NB4 (cell line): ENCODE results near the gene OGFRL1.

ENCODE experiments used
- DNase-seq: peaks from one replicate; pipeline ENCODE4 v3.0.0; 2010; ENCODE audit warnings: low read depth
- H3K4me3 ChIP-seq: one replicate; pipeline ENCODE4 v1.5.1; 2011; ENCODE audit warnings: mild to moderate bottlenecking, low read depth, low read length, moderate library complexity
- MYC ChIP-seq: IDR thresholded peaks from 2 replicates; pipeline ENCODE4 v1.6.1; 2011; ENCODE audit warnings: low read depth, low read length
- POLR2A ChIP-seq: IDR thresholded peaks from 2 replicates; pipeline ENCODE4 v1.6.1; 2011; ENCODE audit warnings: mild to moderate bottlenecking; ENCODE audit not compliant: insufficient read length; ENCODE audit errors: extremely low read depth
- TF ChIP-seq, protein P1 (sequence below): IDR thresholded peaks from one replicate; pipeline ENCODE4 v1.5.1; 2012; ENCODE audit warnings: low read depth, low read length
- TF ChIP-seq, protein P2 (sequence below): IDR thresholded peaks from 2 replicates; pipeline ENCODE4 v1.6.1; 2011; ENCODE audit warnings: low read depth, low read length

OGFRL1 gene

DNA sequence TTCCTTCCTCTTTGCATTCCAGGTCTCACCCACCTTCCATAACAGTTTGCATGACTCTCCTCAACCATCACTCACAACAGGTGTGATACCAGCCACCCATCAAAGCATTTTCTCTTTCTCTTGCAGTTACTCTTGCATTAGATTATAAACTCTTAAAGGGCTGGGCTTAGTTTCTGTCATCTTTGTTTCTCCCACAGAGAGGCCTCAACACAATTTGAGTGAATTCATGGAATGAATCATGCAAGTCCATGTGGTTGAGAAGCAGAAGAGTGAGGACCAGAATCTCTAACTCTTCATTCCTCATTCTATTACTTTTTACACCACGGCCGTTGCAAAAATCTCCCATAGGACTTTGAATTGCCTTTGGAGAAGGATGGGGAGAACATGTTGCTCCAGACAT is 31.4 kb downstream of the OGFRL1 start:
- no peak for DNase-seq
- TF ChIP-seq POLR2A, result no peak
- TF ChIP-seq, protein P1, sequence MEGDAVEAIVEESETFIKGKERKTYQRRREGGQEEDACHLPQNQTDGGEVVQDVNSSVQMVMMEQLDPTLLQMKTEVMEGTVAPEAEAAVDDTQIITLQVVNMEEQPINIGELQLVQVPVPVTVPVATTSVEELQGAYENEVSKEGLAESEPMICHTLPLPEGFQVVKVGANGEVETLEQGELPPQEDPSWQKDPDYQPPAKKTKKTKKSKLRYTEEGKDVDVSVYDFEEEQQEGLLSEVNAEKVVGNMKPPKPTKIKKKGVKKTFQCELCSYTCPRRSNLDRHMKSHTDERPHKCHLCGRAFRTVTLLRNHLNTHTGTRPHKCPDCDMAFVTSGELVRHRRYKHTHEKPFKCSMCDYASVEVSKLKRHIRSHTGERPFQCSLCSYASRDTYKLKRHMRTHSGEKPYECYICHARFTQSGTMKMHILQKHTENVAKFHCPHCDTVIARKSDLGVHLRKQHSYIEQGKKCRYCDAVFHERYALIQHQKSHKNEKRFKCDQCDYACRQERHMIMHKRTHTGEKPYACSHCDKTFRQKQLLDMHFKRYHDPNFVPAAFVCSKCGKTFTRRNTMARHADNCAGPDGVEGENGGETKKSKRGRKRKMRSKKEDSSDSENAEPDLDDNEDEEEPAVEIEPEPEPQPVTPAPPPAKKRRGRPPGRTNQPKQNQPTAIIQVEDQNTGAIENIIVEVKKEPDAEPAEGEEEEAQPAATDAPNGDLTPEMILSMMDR, result no peak
- TF ChIP-seq, protein P2, sequence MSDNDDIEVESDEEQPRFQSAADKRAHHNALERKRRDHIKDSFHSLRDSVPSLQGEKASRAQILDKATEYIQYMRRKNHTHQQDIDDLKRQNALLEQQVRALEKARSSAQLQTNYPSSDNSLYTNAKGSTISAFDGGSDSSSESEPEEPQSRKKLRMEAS, result no peak
- no peak overlapping the region for H3K4me3 ChIP-seq

DNA sequence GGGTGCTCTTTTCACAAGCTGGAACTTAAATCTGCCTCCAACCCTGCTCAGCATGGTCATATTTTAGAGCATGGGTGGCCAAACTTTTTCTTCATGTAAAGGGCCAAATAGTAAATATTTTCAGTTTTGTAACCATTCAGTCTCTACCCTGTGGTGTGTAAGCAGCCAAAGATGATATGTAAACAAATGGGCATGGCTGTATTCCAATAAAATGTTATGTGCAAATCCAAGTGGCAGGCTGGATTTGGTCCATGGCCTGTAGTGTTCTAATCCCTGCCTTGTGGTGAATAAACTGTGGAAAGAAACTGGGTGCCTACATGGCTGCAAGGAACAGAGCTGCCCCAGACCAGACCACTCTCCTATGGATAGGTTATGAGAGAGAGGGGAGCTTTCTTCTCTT is 32.7 kb downstream of the OGFRL1 start:
- DNase-seq, result no peak
- no peak overlapping the region for H3K4me3 ChIP-seq
- TF ChIP-seq POLR2A (no peak), MYC (no peak)
- TF ChIP-seq, protein P2, result no peak
- TF ChIP-seq, protein P1, result no peak

DNA sequence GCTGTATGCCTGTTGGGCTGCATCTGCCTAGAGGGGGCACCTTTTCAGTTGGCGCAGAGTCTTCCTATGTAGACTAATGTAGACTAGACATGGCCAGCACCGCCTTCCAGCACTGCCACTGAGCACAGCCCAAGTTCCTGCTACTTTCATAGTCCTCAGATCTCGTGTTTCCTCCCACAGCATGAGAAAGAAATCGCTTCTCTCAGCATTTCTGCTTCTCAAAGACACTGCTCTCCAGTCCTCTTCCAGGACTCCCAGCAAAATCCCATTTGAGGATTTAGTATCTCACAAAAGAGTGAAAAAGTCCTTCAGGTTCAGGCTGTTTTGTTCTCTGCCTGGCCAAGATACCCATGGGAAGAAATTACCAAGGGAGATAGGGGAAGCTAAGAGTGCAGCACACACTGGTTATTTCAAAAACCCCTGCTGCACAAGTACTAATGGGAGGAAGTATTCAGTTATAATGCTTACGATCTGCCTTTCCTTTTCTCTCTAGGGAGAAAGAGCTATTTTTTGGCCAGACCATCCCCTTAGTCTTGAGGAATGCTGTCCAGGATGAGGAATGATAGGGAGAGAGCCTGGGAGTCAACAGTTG is 35.7 kb downstream of the OGFRL1 start:
- no peak for TF ChIP-seq MYC
- TF ChIP-seq, protein P1, result no peak
- no peak overlapping the region for H3K4me3 ChIP-seq
- no peak for DNase-seq

DNA sequence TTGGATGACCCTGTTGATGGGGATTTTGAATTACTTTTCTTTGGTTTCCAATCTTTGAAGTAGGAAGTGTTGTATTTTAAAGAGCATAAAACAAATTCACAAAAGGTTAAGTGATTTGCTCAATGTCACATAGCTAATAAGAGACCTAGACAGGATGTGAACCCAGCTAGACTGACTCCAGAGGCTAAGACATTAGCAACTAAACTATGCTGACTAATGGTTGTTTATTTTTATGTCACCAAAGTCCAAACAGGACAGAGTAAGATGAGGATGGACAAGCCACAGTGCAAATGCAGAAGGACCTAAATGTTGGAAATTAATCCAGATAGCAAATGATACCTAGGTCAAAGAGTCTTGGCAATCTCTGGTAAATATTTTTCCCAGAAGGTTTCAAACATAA is 38.0 kb downstream of the OGFRL1 start:
- TF ChIP-seq, protein P1, result no peak
- TF ChIP-seq, protein P2, result no peak
- TF ChIP-seq POLR2A, result no peak
- no peak for TF ChIP-seq MYC
- no peak overlapping the region for H3K4me3 ChIP-seq
- DNase-seq, result no peak

DNA sequence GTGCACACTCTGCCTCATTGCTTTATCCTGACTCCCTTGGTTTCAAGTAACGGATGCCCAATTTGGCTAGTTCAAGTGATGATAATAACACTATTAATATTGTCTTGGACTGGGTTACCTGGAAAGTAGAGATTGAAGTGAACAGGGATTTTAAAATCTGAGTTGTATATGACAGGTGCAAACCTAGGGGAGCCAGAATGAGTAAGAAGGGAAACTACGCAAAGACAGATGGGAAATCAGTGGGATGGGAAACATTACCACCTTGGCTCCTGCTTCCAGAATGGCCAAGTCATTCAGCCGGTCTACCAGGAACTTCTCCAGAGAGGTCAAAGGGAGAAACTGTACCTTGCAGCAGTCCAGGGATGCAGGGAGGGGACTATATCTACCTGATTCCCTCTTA is 41.9 kb downstream of the OGFRL1 start:
- no peak for DNase-seq
- H3K4me3 ChIP-seq, result no peak overlapping the region
- TF ChIP-seq, protein P1, result no peak
- TF ChIP-seq MYC, result no peak
- TF ChIP-seq POLR2A, result no peak
- TF ChIP-seq, protein P2, result no peak

DNA sequence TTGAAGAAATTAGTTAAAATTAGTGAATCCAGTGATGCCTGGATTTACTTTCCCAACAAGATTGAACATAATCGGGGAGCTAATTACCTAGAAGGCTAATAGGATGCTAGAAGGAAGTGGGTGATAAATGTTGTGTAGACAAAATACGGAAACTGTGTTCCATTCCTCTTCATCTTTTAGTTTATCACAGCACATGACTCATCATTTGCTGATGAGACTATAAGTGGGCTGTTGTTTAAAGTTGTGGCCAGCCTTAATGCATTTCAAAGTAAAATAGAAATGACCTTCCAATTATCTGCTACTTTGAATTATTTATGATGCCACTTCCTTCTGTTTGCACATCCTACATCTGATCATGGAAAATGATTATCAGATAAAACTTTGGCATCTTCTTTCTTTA is 43.4 kb downstream of the OGFRL1 start:
- DNase-seq, result no peak
- TF ChIP-seq, protein P2, result no peak
- TF ChIP-seq MYC (no peak), POLR2A (no peak)
- TF ChIP-seq, protein P1, result no peak
- H3K4me3 ChIP-seq, result no peak overlapping the region
